Activated naive CD8-positive, alpha-beta T cell treated with anti-CD3 and anti-CD28 coated beads, Interleukin-2, amount 50 U/mL, for 24 hours (primary cell): ENCODE results near the gene NRXN3.
"Not testable (repeated sequence)": the region's sequence is repeated elsewhere in the genome, so short reads cannot be mapped to it uniquely, and the experiment has no call there.

Experiments used
- ATAC-seq: fragments of 150-1000 bp; cut with Tn5 transposase; one replicate; pipeline ENCODE4 v1.10.0; 2021
- DNase-seq: peaks from one replicate; pipeline ENCODE4 v3.0.0; 2021
- H3K27ac Mint-ChIP-seq: one replicate; pipeline ENCODE4 v1.8.0; 2021; ENCODE audit warnings: mild to moderate bottlenecking, mixed read lengths
- H3K27me3 Mint-ChIP-seq: one replicate; pipeline ENCODE4 v1.8.0; 2021; ENCODE audit warnings: mixed read lengths
- H3K36me3 Mint-ChIP-seq: one replicate; pipeline ENCODE4 v1.8.0; 2021; ENCODE audit warnings: low read depth, mixed read lengths
- H3K4me1 Mint-ChIP-seq: one replicate; pipeline ENCODE4 v1.8.0; 2021; ENCODE audit warnings: mixed read lengths
- H3K4me3 Mint-ChIP-seq: one replicate; pipeline ENCODE4 v1.8.0; 2021; ENCODE audit warnings: mild to moderate bottlenecking, moderate library complexity, mixed read lengths
- H3K9me3 Mint-ChIP-seq: one replicate; pipeline ENCODE4 v1.8.0; 2021; ENCODE audit warnings: mixed read lengths

NRXN3 gene

DNA sequence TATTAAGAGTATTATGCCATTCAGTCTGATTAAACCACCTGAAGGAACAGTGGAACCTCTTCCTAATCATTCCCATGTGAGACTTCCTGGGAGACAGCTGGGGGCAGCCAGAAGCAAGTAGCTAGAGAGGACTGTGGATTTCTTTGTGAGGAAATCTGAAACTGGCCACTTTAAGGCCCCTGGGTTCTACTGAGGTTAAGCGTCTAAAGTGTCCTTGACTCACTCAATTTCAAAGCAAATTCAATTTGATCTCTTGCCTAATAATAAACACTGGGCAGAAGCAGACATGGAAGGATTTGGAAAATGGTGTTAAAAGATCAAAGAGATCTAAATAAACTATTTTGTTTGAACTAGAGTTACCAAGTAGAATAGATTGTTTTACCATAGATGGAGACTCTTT is 909.9 kb downstream of the NRXN3 start:
- H3K9me3 Mint-ChIP-seq, result peaks cover 7% of the 10 kb centered on the region
- no peak overlapping the region for H3K4me3 Mint-ChIP-seq
- no peaks in the 10 kb centered on the region for H3K27me3 Mint-ChIP-seq
- no peak for ATAC-seq
- H3K36me3 Mint-ChIP-seq, result no peaks in the 10 kb centered on the region
- H3K27ac Mint-ChIP-seq, result no peak overlapping the region
- DNase-seq, result no peak
- H3K4me1 Mint-ChIP-seq, result no peaks in the 10 kb centered on the region

DNA sequence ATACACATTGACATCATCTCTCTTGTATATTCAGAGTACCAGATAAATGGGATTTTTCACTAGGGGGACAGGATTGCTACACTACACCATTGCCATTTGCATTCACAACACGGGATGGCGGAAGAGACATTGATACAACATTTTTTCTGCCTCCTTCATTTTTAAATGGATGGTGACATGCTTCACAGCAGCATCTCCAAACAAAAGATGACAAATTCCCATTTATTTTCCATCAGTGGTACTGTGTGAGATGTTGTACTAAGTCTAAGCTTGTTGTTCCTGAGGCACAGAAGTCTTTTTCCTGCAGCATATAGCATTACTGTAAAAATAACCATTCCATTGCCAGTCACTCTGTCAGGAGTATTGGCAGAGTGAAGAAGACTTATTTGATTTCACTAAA is 912.7 kb downstream of the NRXN3 start:
- H3K4me3 Mint-ChIP-seq, result no peak overlapping the region
- H3K4me1 Mint-ChIP-seq, result no peaks in the 10 kb centered on the region
- no peak for DNase-seq

DNA sequence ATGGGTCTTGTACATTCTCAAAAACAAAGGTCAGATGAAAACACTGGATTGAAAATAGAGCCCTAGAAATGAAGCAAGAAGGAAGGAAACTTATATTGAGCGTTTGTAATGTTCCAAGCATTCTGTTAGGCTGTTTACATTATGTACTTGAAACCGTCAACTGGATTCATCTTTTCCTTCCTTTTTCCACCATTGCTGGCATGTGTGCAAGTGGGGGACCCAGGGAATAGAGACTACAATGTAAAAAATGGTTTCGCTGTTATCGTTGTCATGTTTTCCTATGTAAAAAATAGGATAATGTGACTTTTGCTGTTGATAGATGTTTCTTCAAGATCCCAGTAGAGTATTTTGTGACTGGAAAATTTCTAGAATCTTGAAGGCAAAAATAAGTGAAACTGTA is 913.2 kb downstream of the NRXN3 start:
- no peaks in the 10 kb centered on the region for H3K36me3 Mint-ChIP-seq
- DNase-seq, result no peak

More for the DNA sequence above, 912.7 kb downstream of the NRXN3 start:
- no peak overlapping the region for H3K27ac Mint-ChIP-seq
- H3K27me3 Mint-ChIP-seq, result no peaks in the 10 kb centered on the region
- ATAC-seq, result no peak
- H3K36me3 Mint-ChIP-seq, result no peaks in the 10 kb centered on the region
- peaks cover 4% of the 10 kb centered on the region for H3K9me3 Mint-ChIP-seq

DNA sequence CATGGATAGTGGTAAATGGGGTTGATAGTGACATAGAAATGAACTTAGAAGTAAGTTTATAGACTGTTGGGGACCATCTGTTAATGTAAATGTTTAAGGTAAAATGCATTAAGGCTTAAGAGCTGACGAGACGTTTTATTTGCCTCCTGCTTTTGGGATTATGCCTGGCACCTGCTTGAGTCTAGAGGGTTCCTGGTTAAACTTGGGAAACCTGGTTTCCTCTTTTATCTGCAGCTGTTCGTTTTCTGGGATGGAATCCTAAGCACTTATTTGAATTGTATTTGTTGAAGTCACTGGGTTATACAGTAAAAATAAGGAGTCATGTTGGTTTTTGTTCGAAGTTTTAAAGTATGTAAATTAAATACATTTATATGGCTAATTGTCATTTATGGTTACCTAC is 914.7 kb downstream of the NRXN3 start:
- H3K27ac Mint-ChIP-seq, result no peak overlapping the region
- H3K36me3 Mint-ChIP-seq, result no peaks in the 10 kb centered on the region
- no peak for DNase-seq
- no peak for ATAC-seq
- peaks cover 4% of the 10 kb centered on the region for H3K9me3 Mint-ChIP-seq
- H3K4me1 Mint-ChIP-seq, result no peaks in the 10 kb centered on the region
- no peak overlapping the region for H3K4me3 Mint-ChIP-seq
- H3K27me3 Mint-ChIP-seq, result no peaks in the 10 kb centered on the region

More for the DNA sequence above, 913.2 kb downstream of the NRXN3 start:
- H3K27ac Mint-ChIP-seq, result no peak overlapping the region
- no peaks in the 10 kb centered on the region for H3K27me3 Mint-ChIP-seq
- H3K4me1 Mint-ChIP-seq, result no peaks in the 10 kb centered on the region
- peaks cover 4% of the 10 kb centered on the region for H3K9me3 Mint-ChIP-seq
- H3K4me3 Mint-ChIP-seq, result no peak overlapping the region
- ATAC-seq, result no peak

DNA sequence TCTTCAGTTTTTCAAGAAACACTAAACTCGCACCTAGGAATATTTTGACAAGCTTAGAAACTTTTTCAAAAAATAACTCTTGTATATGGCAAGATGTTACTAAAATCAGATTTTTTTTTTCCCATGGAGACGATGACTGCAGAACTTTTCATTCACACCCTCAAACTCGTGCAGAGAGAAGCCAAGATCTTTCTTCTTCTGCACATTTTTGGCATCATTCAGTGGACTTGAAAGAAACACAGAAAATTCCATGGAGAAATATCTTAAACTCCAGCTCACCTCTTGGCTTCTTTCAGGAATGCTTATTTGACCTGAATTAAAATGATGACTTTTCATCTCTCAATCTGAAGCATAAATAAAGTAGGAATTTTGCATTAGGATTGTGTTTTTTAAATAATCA is 919.4 kb downstream of the NRXN3 start:
- peaks cover under 1% of the 10 kb centered on the region for H3K9me3 Mint-ChIP-seq
- no peak overlapping the region for H3K4me3 Mint-ChIP-seq
- ATAC-seq (no peak), DNase-seq (no peak)
- no peaks in the 10 kb centered on the region for H3K4me1 Mint-ChIP-seq
- no peaks in the 10 kb centered on the region for H3K27me3 Mint-ChIP-seq
- no peak overlapping the region for H3K27ac Mint-ChIP-seq
- H3K36me3 Mint-ChIP-seq, result no peaks in the 10 kb centered on the region

DNA sequence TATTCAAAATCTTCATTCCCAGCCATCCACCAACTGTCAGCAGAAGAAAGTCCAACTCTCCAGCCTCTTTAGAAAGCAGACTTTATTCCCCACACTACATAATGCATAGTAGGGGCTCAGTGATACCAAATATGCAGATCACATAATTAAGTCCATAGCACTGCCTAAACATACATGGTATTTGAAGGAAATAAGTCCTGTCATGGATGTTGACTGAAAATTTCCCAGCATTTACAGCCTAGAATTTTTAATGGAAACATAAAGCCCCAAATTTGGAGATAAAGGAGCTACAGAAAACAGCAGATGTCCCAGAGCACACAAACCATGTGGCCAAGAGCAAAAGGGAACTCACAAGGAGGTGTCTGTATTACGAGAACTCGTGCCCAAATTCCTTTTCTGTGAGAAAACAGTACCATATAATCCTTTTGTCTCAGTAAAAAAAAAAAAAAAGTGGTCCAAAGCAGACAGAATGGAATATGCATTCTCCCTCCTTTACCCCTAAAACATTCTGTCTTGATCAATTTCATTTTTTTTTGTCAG is 920.5 kb downstream of the NRXN3 start:
- no peak overlapping the region for H3K4me3 Mint-ChIP-seq
- ATAC-seq, result no peak
- H3K36me3 Mint-ChIP-seq, result no peaks in the 10 kb centered on the region

DNA sequence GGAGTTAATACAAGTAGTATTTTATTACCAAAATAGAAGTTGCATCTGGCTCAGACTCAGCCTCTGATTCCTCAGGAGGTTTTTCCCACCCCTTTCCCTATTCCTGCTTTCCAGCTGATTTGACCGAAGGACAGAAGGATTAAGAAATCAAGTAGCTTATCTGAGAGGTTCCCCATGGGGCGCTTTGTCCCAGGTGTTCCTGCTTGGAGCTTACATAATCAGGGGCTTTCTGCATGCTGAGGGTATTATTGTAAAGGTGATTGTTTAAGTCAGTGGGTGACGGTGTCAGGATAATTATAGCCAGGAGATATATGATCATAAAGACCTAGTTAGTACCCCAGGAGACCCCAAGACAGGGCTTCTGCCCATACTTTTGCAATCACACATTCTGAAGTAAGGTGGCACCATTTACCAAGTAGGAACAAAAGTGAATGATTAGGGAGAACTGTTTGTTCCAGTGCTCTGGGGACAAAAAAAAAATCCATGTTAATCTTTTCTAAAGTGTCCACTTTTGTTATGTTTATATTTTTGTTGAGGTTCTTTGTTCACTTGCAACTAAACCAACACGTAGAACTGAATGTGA is 921.3 kb downstream of the NRXN3 start:
- Mint-ChIP-seq H3K27me3 (no peaks in the 10 kb centered on the region), H3K27ac (no peak overlapping the region)

More for the DNA sequence above, 920.5 kb downstream of the NRXN3 start:
- Mint-ChIP-seq H3K27me3 (no peaks in the 10 kb centered on the region), H3K4me1 (no peaks in the 10 kb centered on the region), H3K27ac (no peak overlapping the region), H3K9me3 (peaks cover 4% of the 10 kb centered on the region)
- no peak for DNase-seq

DNA sequence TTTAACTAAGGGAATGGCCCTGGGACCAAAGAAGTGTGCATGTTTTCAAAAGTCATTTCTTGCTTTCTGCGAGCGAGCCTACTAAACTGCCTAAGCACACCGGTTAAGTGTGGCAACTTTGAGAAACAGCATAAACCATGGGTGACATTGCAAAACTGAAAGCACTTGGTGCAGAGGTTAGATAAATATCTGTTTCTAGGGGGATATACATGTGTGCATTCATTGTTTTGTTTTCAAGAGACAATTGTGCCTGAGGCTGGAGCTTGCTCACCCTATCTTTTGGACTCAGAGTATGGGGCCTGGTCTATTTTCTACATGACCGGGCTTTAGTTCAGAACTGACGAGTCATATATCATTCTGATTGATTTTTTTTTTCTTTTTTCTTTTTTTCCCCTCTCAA is 923.4 kb downstream of the NRXN3 start:
- Mint-ChIP-seq H3K4me3 (no peak overlapping the region), H3K36me3 (no peaks in the 10 kb centered on the region), H3K9me3 (peaks cover 4% of the 10 kb centered on the region), H3K27me3 (no peaks in the 10 kb centered on the region), H3K4me1 (no peaks in the 10 kb centered on the region), H3K27ac (no peak overlapping the region)
- DNase-seq, result no peak
- no peak for ATAC-seq

More for the DNA sequence above, 921.3 kb downstream of the NRXN3 start:
- no peaks in the 10 kb centered on the region for H3K4me1 Mint-ChIP-seq
- DNase-seq (no peak), ATAC-seq (no peak)
- H3K36me3 Mint-ChIP-seq, result no peaks in the 10 kb centered on the region
- peaks cover 4% of the 10 kb centered on the region for H3K9me3 Mint-ChIP-seq
- no peak overlapping the region for H3K4me3 Mint-ChIP-seq

DNA sequence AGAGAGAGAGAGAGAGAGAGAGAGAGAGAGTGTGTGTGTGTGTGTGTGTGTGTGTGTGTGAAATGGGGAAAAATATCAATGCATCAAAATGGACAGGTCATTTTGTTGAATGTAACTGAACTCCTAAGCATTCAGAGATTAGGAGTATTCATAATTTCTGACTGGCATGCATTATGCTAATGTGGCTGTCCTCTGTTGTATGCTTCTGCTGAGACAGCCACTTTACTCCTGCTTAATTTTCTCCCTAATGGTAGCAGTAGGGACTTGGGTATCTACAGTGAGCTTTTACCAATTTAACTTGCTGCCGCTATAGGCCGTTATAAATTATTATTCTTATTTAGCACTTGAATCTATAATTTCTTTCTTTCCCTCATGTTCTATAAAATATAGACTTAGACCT is 924.8 kb downstream of the NRXN3 start:
- Mint-ChIP-seq H3K36me3 (no peaks in the 10 kb centered on the region), H3K4me3 (no peak overlapping the region), H3K27ac (no peak overlapping the region), H3K4me1 (no peaks in the 10 kb centered on the region), H3K9me3 (peaks cover 4% of the 10 kb centered on the region), H3K27me3 (no peaks in the 10 kb centered on the region)
- ATAC-seq (no peak), DNase-seq (no peak)

DNA sequence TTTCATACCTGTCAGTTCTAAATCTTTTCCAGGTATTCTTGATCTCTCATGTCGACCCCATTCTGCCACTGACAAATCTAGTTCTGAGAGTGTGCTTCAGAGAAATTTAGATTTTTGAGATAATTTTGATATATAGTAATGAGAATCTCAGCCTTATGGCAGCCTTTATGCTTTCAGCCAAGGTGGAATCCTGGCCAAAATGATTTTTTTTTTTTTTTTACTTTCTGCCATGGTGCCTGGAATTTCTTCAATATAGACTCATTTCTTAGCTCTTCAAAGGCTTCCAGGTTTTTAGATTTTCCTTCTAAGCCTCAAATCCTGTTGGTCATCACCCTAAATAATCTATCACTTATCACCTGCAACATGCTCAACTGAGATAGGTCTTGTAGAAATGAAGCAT is 926.6 kb downstream of the NRXN3 start:
- Mint-ChIP-seq H3K27ac (no peak overlapping the region), H3K4me1 (no peaks in the 10 kb centered on the region), H3K36me3 (no peaks in the 10 kb centered on the region), H3K9me3 (peaks cover 4% of the 10 kb centered on the region), H3K27me3 (peaks cover 2% of the 10 kb centered on the region), H3K4me3 (no peak overlapping the region)
- ATAC-seq (no peak), DNase-seq (no peak)

DNA sequence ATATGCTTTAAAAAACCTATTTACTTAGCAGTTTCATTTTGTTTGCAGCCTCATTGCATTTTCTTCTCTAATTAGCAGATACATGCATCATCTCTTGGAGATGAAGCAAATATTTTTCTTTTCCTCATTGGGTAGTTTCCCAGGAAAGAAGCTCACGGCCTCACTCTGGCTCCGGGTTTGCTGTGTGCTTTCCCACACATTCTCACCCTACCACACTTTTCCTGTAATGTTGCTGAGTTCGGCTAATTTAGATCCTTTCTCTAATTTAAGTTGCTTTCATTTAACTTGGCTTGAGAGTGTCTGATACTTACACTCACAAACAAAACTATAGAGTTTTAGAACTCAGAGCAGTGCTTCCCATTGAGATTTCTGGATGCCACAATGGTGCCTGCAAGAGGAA is 928.2 kb downstream of the NRXN3 start:
- peaks cover 14% of the 10 kb centered on the region for H3K9me3 Mint-ChIP-seq
- no peaks in the 10 kb centered on the region for H3K36me3 Mint-ChIP-seq
- no peak overlapping the region for H3K4me3 Mint-ChIP-seq
- no peak for ATAC-seq
- DNase-seq, result no peak
- no peak overlapping the region for H3K27ac Mint-ChIP-seq
- no peaks in the 10 kb centered on the region for H3K4me1 Mint-ChIP-seq
- H3K27me3 Mint-ChIP-seq, result peaks cover 2% of the 10 kb centered on the region

DNA sequence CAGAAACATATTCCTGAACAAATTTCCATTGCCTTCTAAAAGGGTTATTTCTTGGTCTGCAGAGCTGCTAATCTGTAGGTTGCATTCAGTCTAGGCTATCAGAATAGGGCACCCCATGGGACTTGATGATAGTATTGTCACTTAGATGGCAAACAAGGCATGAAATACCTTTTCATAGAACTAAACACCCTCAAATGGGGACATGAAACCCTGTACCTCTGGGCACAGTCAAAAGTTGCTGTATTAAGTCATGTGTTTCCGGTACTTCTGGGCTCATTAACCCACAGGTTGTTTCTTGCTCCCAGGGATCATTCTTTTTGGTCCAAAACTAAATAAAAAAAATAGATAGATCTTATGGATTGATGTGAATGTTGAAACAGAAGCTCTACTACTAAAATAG is 930.4 kb downstream of the NRXN3 start:
- H3K36me3 Mint-ChIP-seq, result no peaks in the 10 kb centered on the region
- H3K4me3 Mint-ChIP-seq, result no peak overlapping the region
- H3K27ac Mint-ChIP-seq, result no peak overlapping the region
- H3K9me3 Mint-ChIP-seq, result peaks cover 11% of the 10 kb centered on the region
- ATAC-seq (no peak), DNase-seq (no peak)
- no peaks in the 10 kb centered on the region for H3K4me1 Mint-ChIP-seq
- peaks cover 2% of the 10 kb centered on the region for H3K27me3 Mint-ChIP-seq

DNA sequence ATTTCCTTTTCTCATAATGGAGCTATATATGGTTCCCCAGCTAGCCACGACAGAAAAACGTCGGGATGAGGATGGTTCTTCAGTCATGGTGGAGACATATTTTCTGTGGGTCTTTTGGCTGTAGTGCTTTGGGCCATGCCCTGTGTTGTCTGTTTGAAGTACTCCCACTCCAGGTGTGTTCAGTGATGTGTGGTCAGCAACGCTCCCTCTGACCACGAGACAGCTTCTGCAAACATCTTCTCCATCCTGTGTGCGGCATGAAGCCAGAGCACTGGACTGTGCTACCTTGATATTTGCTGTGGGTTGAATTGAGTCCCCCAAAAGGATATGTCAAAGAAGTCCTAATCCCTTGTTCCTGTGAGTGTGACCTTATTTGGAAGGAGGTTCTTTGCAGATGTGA is 931.2 kb downstream of the NRXN3 start:
- peaks cover 2% of the 10 kb centered on the region for H3K27me3 Mint-ChIP-seq
- H3K4me1 Mint-ChIP-seq, result no peaks in the 10 kb centered on the region
- H3K4me3 Mint-ChIP-seq, result no peak overlapping the region
- no peak for DNase-seq
- peaks cover 11% of the 10 kb centered on the region for H3K9me3 Mint-ChIP-seq
- no peak for ATAC-seq
- no peak overlapping the region for H3K27ac Mint-ChIP-seq
- no peaks in the 10 kb centered on the region for H3K36me3 Mint-ChIP-seq

DNA sequence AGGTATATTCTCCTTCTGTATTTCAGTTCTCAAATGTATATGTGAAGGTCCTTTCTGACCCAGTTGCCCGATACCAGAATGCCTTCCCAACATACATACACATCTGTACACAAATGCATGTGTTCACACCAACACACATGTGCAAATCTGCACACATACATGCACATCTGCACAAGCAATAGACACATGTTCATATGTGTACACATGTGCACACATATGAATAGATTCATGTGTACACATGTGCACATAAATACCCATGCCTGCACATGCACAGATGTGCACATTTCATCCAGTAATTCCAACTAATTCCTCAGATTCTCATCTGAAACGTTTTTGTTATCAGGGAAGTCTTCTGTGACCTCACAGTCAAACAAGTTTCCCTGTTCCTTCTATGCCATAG is 933.6 kb downstream of the NRXN3 start:
- no peak for DNase-seq
- no peak for ATAC-seq
- Mint-ChIP-seq H3K36me3 (no peaks in the 10 kb centered on the region), H3K27ac (no peak overlapping the region), H3K4me1 (no peaks in the 10 kb centered on the region), H3K4me3 (no peak overlapping the region), H3K9me3 (peaks cover 11% of the 10 kb centered on the region), H3K27me3 (peaks cover 2% of the 10 kb centered on the region)

DNA sequence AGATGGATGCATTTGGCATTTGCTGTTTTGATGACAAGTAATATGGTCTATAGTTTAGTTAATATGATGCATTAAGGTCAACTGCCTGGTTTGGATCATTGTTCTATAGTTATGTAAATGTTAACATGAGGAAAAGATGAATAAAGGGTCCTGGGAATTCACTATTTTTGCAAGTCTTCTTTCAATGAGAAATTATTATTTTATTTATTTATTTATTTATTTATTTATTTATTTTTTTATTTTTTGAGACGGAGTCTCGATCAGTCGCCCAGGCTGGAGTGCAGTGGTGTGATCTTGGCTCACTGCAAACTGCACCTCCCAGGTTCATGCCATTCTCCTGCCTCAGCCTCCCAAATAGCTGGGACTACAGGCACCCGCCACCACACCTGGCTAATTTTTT is 940.4 kb downstream of the NRXN3 start:
- not testable (repeated sequence) for H3K27me3 Mint-ChIP-seq, H3K27ac Mint-ChIP-seq, H3K9me3 Mint-ChIP-seq, DNase-seq, H3K4me3 Mint-ChIP-seq, ATAC-seq, H3K36me3 Mint-ChIP-seq, H3K4me1 Mint-ChIP-seq

DNA sequence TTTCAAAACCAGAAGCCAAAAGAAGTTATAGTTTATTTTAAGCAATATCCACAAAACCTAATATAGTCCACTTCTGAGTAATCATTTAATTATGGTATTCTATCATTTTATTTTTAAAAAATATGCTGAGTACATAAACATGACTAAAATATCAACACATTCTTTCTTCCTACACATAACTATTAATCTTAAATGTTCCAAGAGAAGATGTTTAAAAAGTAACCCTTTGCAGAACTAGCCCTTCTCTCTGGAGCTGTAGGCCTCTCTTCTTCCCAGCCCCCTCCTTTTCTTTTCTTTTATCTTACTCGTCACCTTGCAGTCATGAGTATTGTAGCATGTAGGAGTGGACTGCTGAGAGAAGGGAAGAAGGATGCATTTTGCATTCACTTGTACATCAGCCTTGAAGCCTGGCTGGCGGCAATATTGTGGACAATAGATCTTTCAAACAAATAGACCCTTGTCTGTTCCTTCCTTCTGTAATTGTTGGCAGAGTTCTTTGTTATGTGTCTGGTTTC is 941.9 kb downstream of the NRXN3 start:
- H3K9me3 Mint-ChIP-seq, result no peaks in the 10 kb centered on the region
- no peaks in the 10 kb centered on the region for H3K27me3 Mint-ChIP-seq
- H3K36me3 Mint-ChIP-seq, result no peaks in the 10 kb centered on the region

More for the DNA sequence above, 941.9 kb downstream of the NRXN3 start:
- ATAC-seq (no peak), DNase-seq (no peak)
- H3K4me3 Mint-ChIP-seq, result no peak overlapping the region
- H3K27ac Mint-ChIP-seq, result no peak overlapping the region
- H3K4me1 Mint-ChIP-seq, result no peaks in the 10 kb centered on the region
